ENCODE measurements around the gene CORO2A.

CORO2A gene, protein sequence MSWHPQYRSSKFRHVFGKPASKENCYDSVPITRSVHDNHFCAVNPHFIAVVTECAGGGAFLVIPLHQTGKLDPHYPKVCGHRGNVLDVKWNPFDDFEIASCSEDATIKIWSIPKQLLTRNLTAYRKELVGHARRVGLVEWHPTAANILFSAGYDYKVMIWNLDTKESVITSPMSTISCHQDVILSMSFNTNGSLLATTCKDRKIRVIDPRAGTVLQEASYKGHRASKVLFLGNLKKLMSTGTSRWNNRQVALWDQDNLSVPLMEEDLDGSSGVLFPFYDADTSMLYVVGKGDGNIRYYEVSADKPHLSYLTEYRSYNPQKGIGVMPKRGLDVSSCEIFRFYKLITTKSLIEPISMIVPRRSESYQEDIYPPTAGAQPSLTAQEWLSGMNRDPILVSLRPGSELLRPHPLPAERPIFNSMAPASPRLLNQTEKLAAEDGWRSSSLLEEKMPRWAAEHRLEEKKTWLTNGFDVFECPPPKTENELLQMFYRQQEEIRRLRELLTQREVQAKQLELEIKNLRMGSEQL

GRCh38 chr9:98192503-98193335 lies at the start of gene CORO2A:
CORO2A (minus strand) TSS chr9:98192637; CDS start chr9:98157660, 34,977 bp downstream.
- H3K27ac ChIP-seq: peak within 1 kb of the TSS; percentile 87
- peak; percentile 71 for DNase-seq (ENCODE audit: low read depth, low spot score)

DNA sequence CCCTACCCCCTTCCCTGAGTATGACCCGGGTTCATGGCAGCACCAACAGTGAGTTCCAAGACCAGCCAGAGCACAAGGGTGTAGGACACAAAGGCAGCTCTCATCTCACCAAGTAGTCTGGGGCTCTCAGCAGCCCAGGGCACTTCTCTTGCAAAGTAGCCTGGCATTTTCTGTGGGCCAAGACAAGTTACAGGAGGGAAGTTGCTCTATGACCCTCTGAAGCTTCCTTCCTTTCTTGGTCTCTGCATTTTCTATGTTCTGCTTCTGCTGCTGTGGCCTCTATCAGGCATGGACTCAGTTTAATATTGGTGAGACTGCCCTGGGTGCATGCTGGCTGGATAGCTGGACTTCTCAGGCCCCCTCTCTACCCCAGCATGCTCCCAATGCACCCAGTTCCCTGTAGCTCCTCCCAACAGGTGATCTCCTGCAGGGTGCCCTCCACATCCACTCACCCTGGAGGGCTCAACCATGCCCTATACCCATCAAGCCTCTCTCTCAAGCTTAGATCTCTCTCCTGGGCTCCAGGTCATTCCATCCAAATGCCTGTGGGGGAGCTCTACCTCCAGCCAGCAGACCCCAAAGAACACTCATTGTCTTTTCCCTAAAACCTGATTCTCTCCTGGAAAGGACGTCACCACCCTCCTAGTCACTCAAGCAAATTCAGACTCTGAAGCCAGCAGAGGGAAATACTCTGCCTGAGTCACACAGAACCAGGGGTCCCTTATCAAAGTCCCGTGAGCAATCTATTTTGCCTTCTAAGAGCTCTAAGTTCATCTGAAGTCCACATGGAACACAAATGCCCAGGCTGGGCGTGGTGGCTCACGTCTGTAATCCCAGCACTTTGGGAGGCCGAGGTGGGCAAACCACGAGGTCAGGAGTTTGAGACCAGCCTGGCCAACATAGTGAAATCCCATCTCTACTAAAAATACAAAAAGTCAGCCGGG lies 49.2 kb upstream of the CORO2A start:
- no peak for DNase-seq (ENCODE audit: low read depth, low spot score)
- H3K27ac ChIP-seq: no peak overlapping the region

GRCh38 chr9:98240475-98240874 lies 48.0 kb upstream of the CORO2A start:
- no peak for DNase-seq (ENCODE audit: low read depth, low spot score)
- H3K27ac ChIP-seq: no peak overlapping the region

- no peak for DNase-seq (ENCODE audit: low read depth, low spot score)
- no peak overlapping the region for H3K27ac ChIP-seq
These were observed 44.6 kb upstream of the CORO2A start for GRCh38 chr9:98236901-98237487.

DNA sequence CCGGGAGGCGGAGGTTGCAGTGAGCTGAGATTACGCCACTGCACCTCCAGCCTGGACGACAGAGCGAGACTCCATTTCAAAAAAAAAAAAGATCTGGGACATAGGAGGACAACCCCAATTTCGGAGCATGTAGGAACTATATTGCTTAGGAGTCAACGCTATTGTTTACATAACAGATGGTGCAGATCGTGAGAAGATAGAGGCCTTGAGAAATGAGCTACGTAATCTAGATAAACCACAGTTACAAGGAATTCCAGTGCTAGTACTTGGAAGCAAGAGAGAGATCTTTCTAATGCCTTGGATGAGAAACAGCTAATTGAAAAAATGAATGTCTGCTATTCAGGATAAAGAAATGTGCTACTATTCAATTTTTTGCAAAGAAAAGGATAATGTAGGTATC lies 42.7 kb upstream of the CORO2A start:
- no peak for DNase-seq (ENCODE audit: low read depth, low spot score)
- H3K27ac ChIP-seq: no peak overlapping the region

DNA sequence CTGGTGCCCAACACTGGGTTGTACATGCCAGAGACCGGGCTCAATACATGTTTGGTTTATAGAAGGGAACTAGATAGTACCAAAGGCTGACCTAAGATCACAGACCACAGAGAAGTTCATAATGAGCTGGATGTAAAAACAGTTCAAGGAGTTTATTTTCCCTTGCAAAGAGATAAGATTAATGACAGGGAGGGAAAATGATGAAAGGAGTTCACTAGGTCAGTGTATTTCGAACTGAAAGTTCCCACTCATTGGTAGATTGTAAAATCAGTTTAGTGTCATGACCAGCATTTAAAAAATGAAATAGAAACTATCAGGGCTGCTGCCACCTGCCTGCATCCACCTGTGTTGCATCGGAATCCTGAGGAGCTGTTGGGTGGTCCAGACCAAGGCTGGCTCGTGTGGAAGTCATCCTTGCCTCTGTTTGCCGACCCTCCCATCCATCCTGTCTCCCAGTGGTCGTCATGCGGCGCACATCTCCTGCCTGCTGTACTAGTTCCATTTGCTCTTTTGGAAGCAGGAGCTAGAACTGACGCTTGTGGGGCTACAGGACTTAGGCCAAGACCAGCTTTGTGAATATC lies 41.9 kb upstream of the CORO2A start:
- DNase-seq (ENCODE audit: low read depth, low spot score): no peak
- H3K27ac ChIP-seq: no peak overlapping the region

DNA sequence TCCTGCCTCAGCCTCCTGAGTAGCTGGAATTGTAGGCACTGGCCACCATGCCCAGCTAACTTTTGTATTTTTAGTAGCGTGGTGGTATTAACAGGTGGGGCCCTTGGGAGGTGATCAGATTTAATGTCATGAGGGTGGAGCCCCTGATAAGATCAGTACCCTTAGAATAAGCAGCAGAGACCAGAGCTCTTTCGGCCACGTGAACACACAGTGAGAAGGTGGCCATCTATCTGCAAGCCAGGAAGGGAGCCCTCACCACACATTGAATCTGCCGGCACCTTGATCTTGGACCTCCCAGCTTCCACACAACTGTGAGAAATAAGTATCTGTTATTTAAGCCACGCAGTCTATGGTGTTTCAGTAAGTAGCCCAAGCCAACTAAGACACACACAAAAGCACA lies 40.5 kb upstream of the CORO2A start:
- peak overlapping the region; percentile 98 for H3K27ac ChIP-seq
- no peak for DNase-seq (ENCODE audit: low read depth, low spot score)

DNA sequence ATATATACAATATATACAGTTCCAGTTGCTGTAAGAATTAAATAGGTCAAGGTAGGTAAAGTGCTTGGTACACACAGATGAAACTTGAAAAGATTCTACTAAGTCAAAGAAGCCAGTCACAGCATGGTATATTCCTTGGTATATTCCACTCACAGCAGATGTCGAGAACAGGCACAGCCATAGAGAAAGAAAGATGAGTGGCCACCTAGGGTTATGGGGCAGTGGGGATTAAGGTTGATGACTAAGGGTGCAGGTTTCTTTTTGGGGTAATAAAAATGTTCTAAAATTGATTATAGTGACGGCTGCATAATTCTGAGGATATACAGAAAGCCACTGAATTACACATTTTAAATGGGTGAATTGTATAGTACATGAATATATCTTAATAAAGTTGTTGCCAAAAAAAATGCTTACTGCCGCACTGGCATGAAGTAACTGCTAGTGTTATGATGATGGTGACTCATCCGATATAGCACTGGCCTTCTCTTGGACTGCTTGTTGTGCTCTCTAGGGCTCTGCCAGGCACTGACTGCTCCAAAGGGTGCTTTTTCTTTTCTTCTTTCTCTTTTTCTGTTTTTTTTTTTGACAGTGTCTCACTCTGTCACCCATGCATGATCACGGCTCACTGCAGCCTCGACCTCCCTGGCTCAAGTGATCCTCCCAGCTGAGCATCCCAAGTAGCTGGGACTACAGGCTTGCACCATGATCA lies 39.5 kb upstream of the CORO2A start:
- peak overlapping the region; percentile 98 for H3K27ac ChIP-seq
- no peak for DNase-seq (ENCODE audit: low read depth, low spot score)

- H3K27ac ChIP-seq: peak overlapping the region; percentile 98
- DNase-seq (ENCODE audit: low read depth, low spot score): no peak
These were observed 38.4 kb upstream of the CORO2A start for GRCh38 chr9:98230789-98231188.

DNA sequence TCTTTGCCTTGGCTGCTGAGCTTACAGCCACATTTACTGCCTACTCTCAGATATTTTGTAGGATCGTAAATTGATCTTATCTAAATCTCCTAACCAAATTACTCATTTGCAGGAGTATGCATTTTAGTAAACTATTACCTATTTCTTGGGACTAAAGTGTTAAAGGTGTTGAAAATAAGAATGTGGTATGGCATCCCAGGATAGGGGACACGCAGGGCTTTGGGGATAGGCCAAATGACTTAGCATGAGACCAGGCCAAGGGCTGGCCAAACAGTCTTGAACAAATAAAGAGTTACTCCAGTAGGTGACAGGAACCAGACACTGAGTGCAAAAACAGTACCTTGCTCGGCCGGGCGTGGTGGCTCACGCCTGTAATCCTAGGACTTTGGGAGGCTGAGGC lies 37.9 kb upstream of the CORO2A start:
- no peak for DNase-seq (ENCODE audit: low read depth, low spot score)
- H3K27ac ChIP-seq: peak overlapping the region; percentile 98

DNA sequence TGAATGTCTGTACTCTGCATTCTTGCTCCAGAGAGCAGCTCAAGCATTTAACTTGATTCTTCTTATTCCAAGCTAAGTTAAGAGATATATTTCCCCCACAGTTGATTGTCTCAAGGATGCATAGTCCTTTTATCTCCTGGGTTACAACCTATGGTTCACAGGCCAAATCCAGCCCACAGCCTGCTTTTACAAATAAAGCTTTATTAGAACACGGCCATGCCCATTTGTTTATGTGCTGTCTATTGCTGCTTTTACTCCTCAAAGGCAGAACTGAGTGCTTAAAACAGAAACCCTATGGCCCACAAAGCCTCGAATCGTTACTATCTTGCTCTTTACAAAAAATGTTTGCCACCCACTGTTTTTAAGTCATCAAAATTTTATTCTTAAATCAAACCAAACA lies 37.2 kb upstream of the CORO2A start:
- DNase-seq (ENCODE audit: low read depth, low spot score): no peak
- peak overlapping the region; percentile 98 for H3K27ac ChIP-seq

GRCh38 chr9:98229090-98229395 lies 36.6 kb upstream of the CORO2A start:
- DNase-seq (ENCODE audit: low read depth, low spot score): no peak
- H3K27ac ChIP-seq: peak overlapping the region; percentile 98

DNA sequence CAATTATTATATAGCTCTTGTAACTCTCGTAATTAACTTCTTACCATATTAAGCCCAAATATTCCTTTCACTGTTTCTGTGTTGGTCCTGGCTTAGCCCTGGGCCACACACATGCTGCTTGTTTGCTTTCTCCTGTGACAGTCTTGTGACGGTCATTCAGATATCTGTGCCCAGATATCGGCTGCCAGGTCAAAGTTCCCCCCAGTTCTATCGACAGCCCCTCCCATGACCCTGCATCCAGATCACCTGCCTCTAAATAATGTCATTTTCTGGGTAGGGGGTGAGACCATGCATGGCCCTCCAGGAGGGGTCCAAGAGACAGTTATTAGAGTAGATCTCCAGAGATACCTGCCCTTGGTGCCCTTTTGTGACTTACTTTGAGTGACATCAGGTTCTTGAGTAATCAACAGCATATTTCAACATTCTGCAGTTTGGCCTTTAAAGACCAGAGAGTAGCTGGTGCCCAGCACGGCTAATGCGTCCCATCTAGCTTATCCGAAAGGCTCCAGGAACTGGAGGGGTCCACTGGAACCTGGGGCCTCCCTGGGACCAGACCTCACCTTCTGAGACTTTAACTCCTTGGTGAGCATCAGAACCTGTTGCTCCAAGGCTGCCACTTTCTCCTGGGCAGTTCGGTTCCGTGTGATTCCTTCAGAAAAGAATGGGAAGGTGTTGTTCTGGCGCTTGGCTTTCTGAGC lies 36.1 kb upstream of the CORO2A start:
- DNase-seq (ENCODE audit: low read depth, low spot score): no peak
- H3K27ac ChIP-seq: peak overlapping the region; percentile 98

DNA sequence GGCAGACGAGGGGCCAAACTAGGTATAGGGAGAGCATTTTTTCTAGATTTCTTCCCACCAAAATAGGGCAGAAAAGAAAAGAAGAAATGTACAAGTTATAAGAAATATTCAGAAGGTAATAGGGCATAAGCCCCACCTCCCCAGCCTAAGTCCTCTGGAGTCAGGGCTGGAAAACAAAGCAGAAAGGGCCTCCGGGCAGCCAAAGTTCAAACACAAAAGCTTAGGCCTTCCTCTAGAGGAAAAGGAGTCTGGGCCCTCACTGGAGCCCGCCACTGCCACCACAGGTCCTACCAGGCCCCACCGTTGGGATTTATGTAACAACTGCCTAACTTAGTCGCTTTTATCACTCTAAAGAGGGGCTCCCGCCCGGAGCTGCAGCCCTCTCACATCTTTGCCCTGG lies 35.4 kb upstream of the CORO2A start:
- peak overlapping the region; percentile 98 for H3K27ac ChIP-seq
- no peak for DNase-seq (ENCODE audit: low read depth, low spot score)

DNA sequence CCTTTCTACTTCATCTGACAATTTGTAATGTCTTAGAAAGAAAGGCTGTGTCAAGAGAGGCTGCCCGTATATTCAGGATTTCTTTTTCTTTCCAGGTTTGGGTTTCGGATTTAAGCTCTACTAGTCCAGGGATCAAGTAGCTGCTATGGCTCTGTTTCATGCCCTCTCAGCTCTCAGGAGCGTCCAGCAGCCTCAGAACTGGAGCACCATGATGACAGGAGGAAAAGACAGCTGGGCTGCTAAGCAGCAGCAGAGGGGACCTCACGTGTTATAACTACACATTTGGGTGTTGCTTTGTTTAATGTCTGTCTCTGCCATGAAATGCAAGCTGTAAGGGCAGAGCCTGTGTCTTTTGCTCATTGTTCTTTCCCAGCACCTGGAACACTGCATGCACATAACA lies 34.5 kb upstream of the CORO2A start:
- H3K27ac ChIP-seq: peak overlapping the region; percentile 98
- DNase-seq (ENCODE audit: low read depth, low spot score): no peak

GRCh38 chr9:98226516-98226915 lies 34.1 kb upstream of the CORO2A start:
- peak overlapping the region; percentile 98 for H3K27ac ChIP-seq
- no peak for DNase-seq (ENCODE audit: low read depth, low spot score)

DNA sequence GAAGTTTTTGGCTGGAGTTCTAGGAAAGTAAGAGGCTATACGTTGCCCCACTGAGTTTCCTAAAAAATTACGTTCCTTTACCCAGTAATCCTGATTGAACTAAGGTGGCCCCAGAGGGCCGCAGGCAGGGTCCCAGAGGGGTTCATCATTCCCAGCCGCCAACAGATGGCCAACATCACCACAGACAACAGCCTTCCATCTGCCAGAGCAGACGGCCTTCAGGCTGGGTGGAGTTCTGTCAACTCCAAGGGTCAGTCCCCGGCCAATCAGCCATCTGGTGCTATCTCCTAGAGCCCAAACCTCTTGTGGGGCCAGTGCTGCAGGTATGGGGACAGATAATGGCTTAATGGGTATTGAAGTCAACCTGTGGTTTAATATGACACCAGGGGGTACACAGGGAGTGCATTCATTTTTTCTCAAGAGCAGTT lies 32.6 kb upstream of the CORO2A start:
- no peak for DNase-seq (ENCODE audit: low read depth, low spot score)
- H3K27ac ChIP-seq: peak overlapping the region; percentile 98
